PC-3 (cell line): ENCODE measurements around the gene NSUN2.

Experiments
- EZH2 ChIP-seq: fragments of 300-600 bp; sonication (generic); IDR thresholded peaks from one replicate; pipeline ENCODE4 v1.6.1; 2017; ENCODE audit warnings: antibody characterized with exemption, mild to moderate bottlenecking, low read length; ENCODE audit not compliant: unreplicated experiment
- TF ChIP-seq, protein P1 (sequence below): fragments of 300-600 bp; sonication (generic); conservative IDR thresholded peaks from 2 replicates; pipeline ENCODE4 v1.5.1; 2017; ENCODE audit warnings: antibody characterized with exemption, low read depth, mild to moderate bottlenecking, low read length

DNA sequence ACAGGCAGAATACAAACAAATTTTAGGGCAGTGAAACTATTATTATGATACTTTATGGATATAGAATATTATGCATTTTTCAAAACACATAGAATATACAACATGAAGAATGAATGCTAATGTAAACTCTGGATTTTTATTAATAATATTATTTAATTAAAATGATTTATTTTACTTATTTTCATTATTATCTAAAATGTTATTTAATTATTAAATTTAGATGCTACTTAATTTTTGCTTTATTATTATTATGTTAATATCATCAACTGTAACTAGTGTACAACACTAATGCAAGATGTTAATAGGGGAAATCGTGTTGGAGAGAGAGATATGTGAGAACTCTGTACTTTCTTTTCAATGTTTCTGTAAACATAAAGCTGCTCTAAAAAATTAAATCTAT lies 41.1 kb upstream of the NSUN2 start:
- TF ChIP-seq, protein P1, sequence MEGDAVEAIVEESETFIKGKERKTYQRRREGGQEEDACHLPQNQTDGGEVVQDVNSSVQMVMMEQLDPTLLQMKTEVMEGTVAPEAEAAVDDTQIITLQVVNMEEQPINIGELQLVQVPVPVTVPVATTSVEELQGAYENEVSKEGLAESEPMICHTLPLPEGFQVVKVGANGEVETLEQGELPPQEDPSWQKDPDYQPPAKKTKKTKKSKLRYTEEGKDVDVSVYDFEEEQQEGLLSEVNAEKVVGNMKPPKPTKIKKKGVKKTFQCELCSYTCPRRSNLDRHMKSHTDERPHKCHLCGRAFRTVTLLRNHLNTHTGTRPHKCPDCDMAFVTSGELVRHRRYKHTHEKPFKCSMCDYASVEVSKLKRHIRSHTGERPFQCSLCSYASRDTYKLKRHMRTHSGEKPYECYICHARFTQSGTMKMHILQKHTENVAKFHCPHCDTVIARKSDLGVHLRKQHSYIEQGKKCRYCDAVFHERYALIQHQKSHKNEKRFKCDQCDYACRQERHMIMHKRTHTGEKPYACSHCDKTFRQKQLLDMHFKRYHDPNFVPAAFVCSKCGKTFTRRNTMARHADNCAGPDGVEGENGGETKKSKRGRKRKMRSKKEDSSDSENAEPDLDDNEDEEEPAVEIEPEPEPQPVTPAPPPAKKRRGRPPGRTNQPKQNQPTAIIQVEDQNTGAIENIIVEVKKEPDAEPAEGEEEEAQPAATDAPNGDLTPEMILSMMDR: no peak
- TF ChIP-seq EZH2: no peak
